ENCODE measurements around the gene EIPR1.
"Not testable (repeated sequence)": the region's sequence is repeated elsewhere in the genome, so short reads cannot be mapped to it uniquely, and the experiment has no call there.

The EIPR1 gene

DNA sequence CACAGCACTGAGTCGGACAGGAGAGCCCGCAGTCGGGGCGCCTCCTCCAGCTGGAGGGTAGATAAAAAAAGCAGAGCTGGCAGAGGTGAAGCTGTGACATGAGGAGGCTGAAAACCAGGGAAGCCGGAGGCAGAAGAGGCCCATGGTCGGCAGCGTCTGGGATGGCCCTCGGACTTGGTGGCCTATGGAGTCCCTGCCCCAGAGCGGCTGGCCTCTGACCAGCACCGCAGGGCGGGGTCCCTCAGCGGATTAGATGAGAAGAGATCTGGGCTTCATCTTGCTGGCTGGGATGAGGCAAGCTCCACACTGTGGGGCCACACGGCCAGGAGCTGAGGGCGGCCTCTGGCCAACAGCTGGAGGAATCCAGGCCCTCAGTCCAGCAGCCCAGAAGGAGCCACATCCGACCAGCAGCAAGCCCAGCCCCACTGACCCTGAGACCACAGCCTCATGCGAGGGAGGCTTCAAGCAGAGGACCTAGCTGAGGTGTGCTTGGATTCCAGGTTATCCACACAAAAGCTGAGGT is 174.1 kb downstream of the EIPR1 start:
- no peaks in the 10 kb centered on the region for H3K36me3 ChIP-seq
- H3K27me3 ChIP-seq = no peaks in the 10 kb centered on the region
- H3K9me3 ChIP-seq = no peaks in the 10 kb centered on the region
- TF ChIP-seq, protein P1, sequence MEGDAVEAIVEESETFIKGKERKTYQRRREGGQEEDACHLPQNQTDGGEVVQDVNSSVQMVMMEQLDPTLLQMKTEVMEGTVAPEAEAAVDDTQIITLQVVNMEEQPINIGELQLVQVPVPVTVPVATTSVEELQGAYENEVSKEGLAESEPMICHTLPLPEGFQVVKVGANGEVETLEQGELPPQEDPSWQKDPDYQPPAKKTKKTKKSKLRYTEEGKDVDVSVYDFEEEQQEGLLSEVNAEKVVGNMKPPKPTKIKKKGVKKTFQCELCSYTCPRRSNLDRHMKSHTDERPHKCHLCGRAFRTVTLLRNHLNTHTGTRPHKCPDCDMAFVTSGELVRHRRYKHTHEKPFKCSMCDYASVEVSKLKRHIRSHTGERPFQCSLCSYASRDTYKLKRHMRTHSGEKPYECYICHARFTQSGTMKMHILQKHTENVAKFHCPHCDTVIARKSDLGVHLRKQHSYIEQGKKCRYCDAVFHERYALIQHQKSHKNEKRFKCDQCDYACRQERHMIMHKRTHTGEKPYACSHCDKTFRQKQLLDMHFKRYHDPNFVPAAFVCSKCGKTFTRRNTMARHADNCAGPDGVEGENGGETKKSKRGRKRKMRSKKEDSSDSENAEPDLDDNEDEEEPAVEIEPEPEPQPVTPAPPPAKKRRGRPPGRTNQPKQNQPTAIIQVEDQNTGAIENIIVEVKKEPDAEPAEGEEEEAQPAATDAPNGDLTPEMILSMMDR (IDR thresholded peaks at IDR 0.05) = no peak
- no peaks in the 10 kb centered on the region for H3K4me1 ChIP-seq (ENCODE audit: control insufficient read depth in 1 of 2, insufficient read depth in 1 of 2, low read depth in 1 of 2, low read length in 1 of 2)
- H3K4me3 ChIP-seq (ENCODE audit: low read depth in 1 of 2, low read length in 1 of 2) = no peak overlapping the region
- H3K27ac ChIP-seq = no peak overlapping the region

DNA sequence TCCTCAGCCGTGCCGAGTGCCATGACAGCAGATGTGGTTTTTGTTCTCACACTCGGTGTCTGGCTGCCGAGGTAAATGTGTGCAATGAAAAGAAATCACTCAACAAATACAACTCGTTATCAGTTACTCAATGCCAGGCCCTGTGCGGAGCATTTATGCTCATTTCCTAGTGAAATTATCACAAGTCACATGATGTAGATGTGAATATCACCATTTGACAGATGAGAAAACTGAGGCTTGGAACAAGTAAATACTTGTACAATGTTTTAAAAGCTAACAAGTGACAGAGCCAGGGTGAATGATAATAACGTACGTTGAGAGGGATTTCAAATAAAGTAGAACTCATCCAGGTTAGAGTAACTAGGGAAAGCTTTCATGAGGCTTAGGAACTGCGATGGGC is 174.7 kb downstream of the EIPR1 start:
- H3K27ac ChIP-seq = no peak overlapping the region
- H3K27me3 ChIP-seq = no peaks in the 10 kb centered on the region
- TF ChIP-seq, protein P1 (IDR thresholded peaks at IDR 0.05) = no peak
- H3K4me1 ChIP-seq (ENCODE audit: control insufficient read depth in 1 of 2, insufficient read depth in 1 of 2, low read depth in 1 of 2, low read length in 1 of 2) = no peaks in the 10 kb centered on the region
- H3K4me3 ChIP-seq (ENCODE audit: low read depth in 1 of 2, low read length in 1 of 2) = no peak overlapping the region
- H3K36me3 ChIP-seq = no peaks in the 10 kb centered on the region
- no peaks in the 10 kb centered on the region for H3K9me3 ChIP-seq

DNA sequence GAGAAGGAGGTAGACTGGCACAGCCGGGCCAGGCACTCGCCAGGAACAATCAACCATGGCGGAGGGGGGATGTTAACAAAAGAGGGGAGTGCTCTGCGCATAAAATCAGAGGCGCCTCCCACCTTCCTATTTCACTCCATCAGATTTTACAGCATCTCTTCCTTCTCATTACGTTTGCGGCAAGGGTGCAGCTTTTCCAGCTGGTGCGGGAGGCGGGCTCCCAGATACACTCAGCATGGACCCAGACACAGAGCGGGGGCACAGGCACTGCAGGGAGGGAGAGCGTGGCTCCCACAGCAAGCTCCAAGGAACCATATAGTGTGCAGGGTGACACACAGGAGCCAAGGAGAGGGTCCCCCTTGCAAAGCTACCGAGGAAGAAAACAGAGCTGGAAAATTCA is 176.3 kb downstream of the EIPR1 start:
- Histone ChIP-seq H3K4me3 (ENCODE audit: low read depth in 1 of 2, low read length in 1 of 2) (no peak overlapping the region), H3K9me3 (no peaks in the 10 kb centered on the region), H3K27ac (no peak overlapping the region), H3K27me3 (no peaks in the 10 kb centered on the region), H3K4me1 (ENCODE audit: control insufficient read depth in 1 of 2, insufficient read depth in 1 of 2, low read depth in 1 of 2, low read length in 1 of 2) (peaks cover 6 to 11% of the 10 kb centered on the region in 2 experiments), H3K36me3 (no peaks in the 10 kb centered on the region)
- TF ChIP-seq, protein P1 (IDR thresholded peaks at IDR 0.05) = no peak

DNA sequence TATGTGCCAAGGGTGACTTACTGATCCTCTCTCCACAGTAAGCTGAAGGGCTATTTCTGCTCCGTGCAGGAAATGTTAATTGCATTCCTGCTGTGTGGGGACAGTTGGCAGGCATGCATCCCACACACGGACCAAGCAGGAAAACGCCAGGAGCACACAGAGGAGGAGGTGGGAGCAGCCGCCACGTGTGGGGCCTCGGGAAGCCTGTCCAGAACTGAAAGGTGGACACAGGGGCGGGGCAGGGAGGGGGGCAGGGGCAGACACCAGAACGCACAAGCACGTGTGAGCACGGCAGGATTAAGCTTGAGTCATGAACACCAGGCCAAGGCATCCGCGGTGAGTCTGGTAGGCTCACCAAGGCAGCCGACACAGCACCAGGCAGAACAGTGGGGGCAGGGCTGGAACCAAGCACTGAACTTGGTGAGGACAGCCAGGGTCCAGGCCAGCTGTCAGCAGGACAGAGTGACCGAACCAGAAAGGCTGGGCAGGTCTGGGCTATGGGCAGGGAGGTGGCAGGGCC is 177.1 kb downstream of the EIPR1 start:
- H3K4me1 ChIP-seq (ENCODE audit: control insufficient read depth in 1 of 2, insufficient read depth in 1 of 2, low read depth in 1 of 2, low read length in 1 of 2) = peaks cover 14 to 19% of the 10 kb centered on the region in 2 experiments
- TF ChIP-seq, protein P1 (IDR thresholded peaks at IDR 0.05) = no peak
- H3K9me3 ChIP-seq = no peaks in the 10 kb centered on the region
- H3K27me3 ChIP-seq = no peaks in the 10 kb centered on the region
- H3K36me3 ChIP-seq = no peaks in the 10 kb centered on the region
- H3K4me3 ChIP-seq (ENCODE audit: low read depth in 1 of 2, low read length in 1 of 2) = no peak overlapping the region
- no peak overlapping the region for H3K27ac ChIP-seq

DNA sequence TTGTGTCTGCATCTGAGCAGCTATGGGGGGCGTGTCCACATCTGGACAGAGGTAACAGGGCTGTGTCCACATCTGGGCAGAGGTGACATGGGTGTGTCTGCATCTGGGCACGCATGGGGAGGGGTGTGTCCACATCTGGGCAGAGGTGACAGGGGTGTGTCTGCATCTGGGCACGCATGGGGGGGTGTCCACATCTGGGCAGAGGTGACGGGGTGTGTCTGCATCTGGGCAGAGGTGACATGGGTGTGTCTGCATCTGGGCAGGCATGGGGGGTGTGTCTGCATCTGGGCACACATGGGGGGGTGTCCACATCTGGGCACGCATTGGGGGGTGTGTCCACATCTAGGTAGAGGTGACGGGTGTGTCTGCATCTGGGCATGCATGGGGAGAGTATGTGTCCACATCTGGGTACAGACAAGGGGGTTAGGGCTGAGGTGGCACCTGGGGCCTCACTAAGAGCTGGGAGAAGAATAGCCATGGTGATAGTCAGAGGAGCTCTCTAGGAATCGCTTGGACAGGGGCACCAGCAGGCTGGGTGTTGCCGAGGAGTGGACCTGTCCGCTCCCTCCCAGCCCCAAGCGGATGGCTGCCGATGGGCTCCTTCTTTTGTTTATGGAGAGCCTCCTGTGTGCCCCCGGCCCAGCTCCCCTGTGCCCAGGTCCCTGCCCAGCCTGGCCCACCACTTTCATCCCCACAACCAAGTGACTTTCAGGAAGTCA is 177.8 kb downstream of the EIPR1 start:
- Histone ChIP-seq H3K9me3 (no peaks in the 10 kb centered on the region), H3K27me3 (no peaks in the 10 kb centered on the region), H3K4me3 (ENCODE audit: low read depth in 1 of 2, low read length in 1 of 2) (no peak overlapping the region), H3K4me1 (ENCODE audit: control insufficient read depth in 1 of 2, insufficient read depth in 1 of 2, low read depth in 1 of 2, low read length in 1 of 2) (peaks cover 21 to 26% of the 10 kb centered on the region in 2 experiments), H3K27ac (no peak overlapping the region), H3K36me3 (no peaks in the 10 kb centered on the region)
- TF ChIP-seq, protein P1 (IDR thresholded peaks at IDR 0.05) = no peak

DNA sequence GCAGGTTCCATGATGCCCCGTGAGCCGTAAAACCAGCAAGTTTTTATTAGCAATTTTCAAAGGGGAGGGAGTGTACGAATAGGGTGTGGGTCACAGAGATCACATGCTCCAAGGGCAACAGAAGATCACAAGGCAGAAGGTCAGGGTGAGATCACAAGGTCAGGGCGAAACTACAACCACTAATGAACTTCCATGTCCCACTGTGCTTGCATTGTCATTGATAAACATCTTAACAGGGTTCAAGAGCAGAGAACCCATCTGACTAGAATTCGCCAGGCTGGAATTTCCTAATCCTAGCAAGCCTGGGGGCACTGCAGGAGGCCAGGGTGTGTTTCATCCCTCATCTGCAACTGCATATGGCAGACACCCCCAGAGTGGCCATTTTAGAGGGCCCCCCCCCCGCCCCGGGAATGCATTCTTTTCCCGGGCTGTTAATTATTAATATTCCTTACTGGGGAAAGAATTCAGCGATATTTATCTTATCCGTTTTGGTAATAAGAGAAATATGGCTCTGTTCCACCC is 178.9 kb downstream of the EIPR1 start:
- not testable (repeated sequence) for H3K27ac ChIP-seq; H3K4me3 ChIP-seq (ENCODE audit: low read depth in 1 of 2, low read length in 1 of 2); H3K36me3 ChIP-seq; H3K27me3 ChIP-seq; H3K9me3 ChIP-seq
- peaks cover 31 to 36% of the 10 kb centered on the region in 2 experiments for H3K4me1 ChIP-seq (ENCODE audit: control insufficient read depth in 1 of 2, insufficient read depth in 1 of 2, low read depth in 1 of 2, low read length in 1 of 2)
